Gastroesophageal sphincter (tissue), 3 donors: ENCODE data around the gene SMG1.

Experiments used
- CTCF ChIP-seq, 4 experiments: fragments of 200-600 bp in 2 of 4; fragments of 450-650 bp in 2 of 4; sonication (generic) in 1 of 4; IDR thresholded peaks; one replicate each; pipeline ENCODE4 v1.5.1; 2017 to 2019; ENCODE audit warnings: antibody characterized with exemption in 4 of 4, mild to moderate bottlenecking in 2 of 4, moderate library complexity in 2 of 4
- POLR2A ChIP-seq, 2 donors: fragments of 450-650 bp; IDR thresholded peaks; one replicate each; pipeline ENCODE4 v1.6.1; 2017; ENCODE audit warnings: antibody characterized with exemption in 2 of 2, mild to moderate bottlenecking in 2 of 2, moderate library complexity in 1 of 2

DNA sequence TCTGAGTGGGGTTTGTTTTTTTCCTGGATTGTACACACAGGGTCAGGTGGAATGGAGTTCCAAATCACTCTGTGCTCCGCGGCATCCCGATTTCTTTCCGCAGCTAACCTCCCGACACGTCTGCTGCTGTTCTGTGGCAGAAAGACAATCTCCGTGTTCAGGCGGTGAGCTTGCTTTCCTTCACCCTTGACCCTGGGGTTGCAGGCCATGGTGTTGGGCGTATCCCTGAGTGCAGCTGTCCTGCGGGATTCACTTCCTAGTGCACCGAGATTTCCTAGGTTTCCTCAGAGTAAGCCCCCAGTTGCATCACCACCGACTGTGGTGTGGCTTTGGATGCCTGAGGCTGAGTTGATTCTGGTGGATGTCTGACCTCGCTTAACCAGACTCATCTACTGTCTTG lies 117.0 kb downstream of the SMG1 start:
- TF ChIP-seq CTCF (IDR thresholded peaks at IDR 0.05) (no peak), POLR2A (IDR thresholded peaks at IDR 0.05) (no peak)
